ENCODE measurements around the gene VWC2L. TPM values are rescaled to one million over a fixed set of nuclear protein-coding genes. Genes with fewer than 3 reads are reported as not detected.

VWC2L gene
- total and polyA plus RNA-seq, 2 of the 8 experiments (the other 6 are each of a cell fraction or from before 2014, with no cell fraction given) = not detected

DNA sequence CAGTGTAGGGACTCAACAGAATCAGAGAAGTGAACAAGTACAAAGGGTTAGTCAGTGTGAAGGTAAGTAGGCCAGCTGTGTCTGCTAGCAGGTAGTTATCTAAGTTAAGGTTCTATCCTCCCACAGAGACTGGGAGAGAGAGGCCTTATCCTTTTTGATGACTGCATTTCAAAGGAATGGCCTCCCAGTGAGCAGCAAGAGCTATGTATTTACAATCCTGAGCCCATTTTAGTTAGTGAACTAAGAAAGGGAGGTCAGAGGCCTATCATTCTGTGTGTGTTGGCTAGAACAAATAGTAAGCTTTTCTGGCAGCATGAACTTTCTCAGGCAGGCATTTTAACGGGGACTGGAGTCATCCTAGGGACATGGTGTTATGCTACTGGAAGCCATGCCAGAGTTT lies 182.9 kb downstream of the VWC2L start:
- DNase-seq (ENCODE audit: low read depth in 1 of 2, low spot score in 2 of 2) = peak; percentile 49 to 55
- H3K18ac ChIP-seq (ENCODE audit: extremely low read depth, low read length) = no peak overlapping the region
- H3K4me2 ChIP-seq (ENCODE audit: insufficient read depth in 1 of 2, low read depth in 2 of 2, low read length in 2 of 2) = no peak overlapping the region
- H2BK12ac ChIP-seq (ENCODE audit: low read depth, low read length) = no peak overlapping the region
- CTCF ChIA-PET (ENCODE audit: partially characterized antibody) = interaction anchor here (0.9 to 1.5 kb wide), 2 partner anchors 10 to 12 kb away, joined by 3 to 4 read pairs; no protein-coding TSS in a partner anchor
- no peak overlapping the region for H3K27ac ChIP-seq (ENCODE audit: low read depth, low read length)
- H3K23ac ChIP-seq (ENCODE audit: insufficient read length) = no peak overlapping the region
- no peak overlapping the region for H2AK5ac ChIP-seq (ENCODE audit: low read depth, low read length)
- no peak overlapping the region for H2AFZ ChIP-seq (ENCODE audit: low read length)
- POLR2A ChIA-PET (ENCODE audit: partially characterized antibody) = no interaction called here
- no peak overlapping the region for H3K9ac ChIP-seq (replicated peaks in 1 of 4; ENCODE audit: extremely low read depth in 1 of 4, low read depth in 3 of 4, low read length in 3 of 4)
- no peak overlapping the region for H3K4ac ChIP-seq (replicated peaks; ENCODE audit: insufficient read length, low read depth, low read length)
- H4K20me1 ChIP-seq (replicated peaks in 1 of 2; ENCODE audit: control insufficient read depth in 1 of 2, insufficient read depth in 2 of 2, low read length in 2 of 2) = no peaks in the 10 kb centered on the region
- 0 out of 7 replicates have a peak, but pooled peaks cover 0 to 2% (median 0%) of the 10 kb centered on the region in 4 experiments for H3K4me1 ChIP-seq (replicated peaks in 1 of 4; ENCODE audit: control insufficient read depth in 3 of 4, insufficient read depth in 4 of 4, low read length in 3 of 4)
- no peak overlapping the region for H3K4me3 ChIP-seq (ENCODE audit: extremely low read depth in 1 of 4, insufficient read depth in 2 of 4, low read depth in 3 of 4, low read length in 4 of 4)
- no peak overlapping the region for H2BK20ac ChIP-seq (ENCODE audit: low read length)
- no peak overlapping the region for H2BK120ac ChIP-seq (replicated peaks; ENCODE audit: low read depth, low read length)
- no peak overlapping the region for H4K8ac ChIP-seq (ENCODE audit: extremely low read depth, insufficient read depth, low read length)
- no peak overlapping the region for H2BK15ac ChIP-seq (ENCODE audit: low read length)
- FAIRE-seq = peak; percentile 88
- WGBS, 2 experiments (ENCODE audit: extremely low coverage in 1 of 2, insufficient coverage in 1 of 2, insufficient read length in 1 of 2, insufficient replicate concordance in 2 of 2, low coverage in 1 of 2, low lambda C conversion rate in 2 of 2, missing lambda C conversion rate in 1 of 2) = 20% methylated on average over 1 of the region's 1 CpG; no CpG with 5 or more reads in 1 of the 2 experiments
- peaks cover 10 to 38% (median 25%) of the 10 kb centered on the region in 4 experiments for H3K27me3 ChIP-seq (replicated peaks in 1 of 4; ENCODE audit: control insufficient read depth in 3 of 4, extremely low read depth in 1 of 4, insufficient read depth in 3 of 4, low read length in 3 of 4)
- no peaks in the 10 kb centered on the region for H3K36me3 ChIP-seq (ENCODE audit: control insufficient read depth in 2 of 4, insufficient read depth in 4 of 4, low read length in 3 of 4)
- H3K9me3 ChIP-seq (ENCODE audit: insufficient read depth in 2 of 2, low read depth in 1 of 2, low read length in 1 of 2) = no peaks in the 10 kb centered on the region
- H3K56ac ChIP-seq (replicated peaks; ENCODE audit: insufficient read length, low read depth, low read length) = no peak overlapping the region
- H4K5ac ChIP-seq (ENCODE audit: insufficient read length, low read depth, low read length) = no peak overlapping the region
- H4K91ac ChIP-seq (replicated peaks; ENCODE audit: insufficient read length, low read length) = no peak overlapping the region
- no peaks in the 10 kb centered on the region for H3K23me2 ChIP-seq (ENCODE audit: low read depth, low read length)
- no peak overlapping the region for H3K14ac ChIP-seq (ENCODE audit: insufficient read length)
- no peaks in the 10 kb centered on the region for H3K79me2 ChIP-seq (ENCODE audit: control insufficient read depth in 1 of 2, insufficient read depth in 2 of 2, low read length in 2 of 2)
- H2BK5ac ChIP-seq (ENCODE audit: low read depth, low read length) = no peak overlapping the region
- H3K79me1 ChIP-seq (ENCODE audit: low read depth, low read length) = no peaks in the 10 kb centered on the region
- TF ChIP-seq CHD1 (IDR thresholded peaks at IDR 0.05; ENCODE audit: low read depth, low read length) (no peak), RFX5 (IDR thresholded peaks at IDR 0.05; ENCODE audit: borderline replicate concordance, low read depth, low read length) (no peak), RXRA (IDR thresholded peaks at IDR 0.05; ENCODE audit: insufficient read depth, low read depth, low read length) (peak; percentile 92), GTF2F1 (IDR thresholded peaks at IDR 0.05; ENCODE audit: borderline replicate concordance, low read depth, low read length) (no peak), NANOG (IDR thresholded peaks at IDR 0.05; ENCODE audit: insufficient read depth, low read depth, low read length, poor library complexity, severe bottlenecking) (peak; percentile 72), SP1 (IDR thresholded peaks at IDR 0.05; ENCODE audit: low read depth, low read length) (peak; percentile 67; the same call in 1 of the 2 replicates), SIN3A (conservative IDR thresholded peaks at IDR 0.05 in 1 of 2, IDR thresholded peaks at IDR 0.05 in 1 of 2; ENCODE audit: low read depth in 1 of 2, low read length in 2 of 2) (no peak), ZNF274 (IDR thresholded peaks at IDR 0.05; ENCODE audit: borderline replicate concordance, extremely low read depth, low read length) (peak; percentile 52; the same call in 1 of the 2 replicates), NRF1 (IDR thresholded peaks at IDR 0.05; ENCODE audit: low read depth, low read length) (no peak), KDM5A (IDR thresholded peaks at IDR 0.05; ENCODE audit: low read length) (no peak), RAD21 (IDR thresholded peaks at IDR 0.05 in 1 of 2, conservative IDR thresholded peaks at IDR 0.05 in 1 of 2; ENCODE audit: low read depth in 2 of 2, low read length in 2 of 2) (no peak; a peak in 1 of 4 replicates), KDM1A (IDR thresholded peaks at IDR 0.05; ENCODE audit: borderline replicate concordance, low read length) (no peak), SP4 (IDR thresholded peaks at IDR 0.05; ENCODE audit: low read length) (no peak), FOSL1 (IDR thresholded peaks at IDR 0.05; ENCODE audit: insufficient read depth, low read depth, low read length) (no peak)

Data from H1 (cell line).